ENCODE measurements around the gene VIPAS39. TPM values are rescaled to one million over a fixed set of nuclear protein-coding genes. Genes with fewer than 3 reads are reported as not detected.

Gene VIPAS39
- total RNA-seq, 1 experiment from 2014 or later = 16.8 TPM

GRCh38 chr14:77376771-77377501, 80.5 kb downstream of the VIPAS39 start, which contains the start of the genes SAMD15 and TMED8 (continued):
- no peak for TF ChIP-seq REST (IDR thresholded peaks at IDR 0.05; ENCODE audit: low read depth)

Other genes with a start within 250 kb of the VIPAS39 start
- not detected for gene NGB, start 186.4 kb downstream of the VIPAS39 start, total RNA-seq (2021; ENCODE audit: unreplicated experiment)
- gene POMT2, start 136.7 kb downstream of the VIPAS39 start, total RNA-seq (2021; ENCODE audit: unreplicated experiment) = 30.2 TPM
- 30.4 TPM for gene GSTZ1, start 136.6 kb downstream of the VIPAS39 start, total RNA-seq (2021; ENCODE audit: unreplicated experiment)
- 21.2 TPM for gene TMED8, start 80.5 kb downstream of the VIPAS39 start, total RNA-seq (2021; ENCODE audit: unreplicated experiment)
- gene SAMD15, start 80.2 kb downstream of the VIPAS39 start, total RNA-seq (2021; ENCODE audit: unreplicated experiment) = 1.9 TPM
- 0.66 TPM for gene NOXRED1, start 34.1 kb downstream of the VIPAS39 start, total RNA-seq (2021; ENCODE audit: unreplicated experiment)
- gene AHSA1, start 492 bp upstream of the VIPAS39 start, total RNA-seq (2021; ENCODE audit: unreplicated experiment) = 222 TPM
- not detected for gene ISM2, start 41.2 kb upstream of the VIPAS39 start, total RNA-seq (2021; ENCODE audit: unreplicated experiment)
- gene SPTLC2, start 159.0 kb upstream of the VIPAS39 start, total RNA-seq (2021; ENCODE audit: unreplicated experiment) = 44.7 TPM